ENCODE measurements around the gene RTBDN. TPM values are rescaled to one million over a fixed set of nuclear protein-coding genes. Genes with fewer than 3 reads are reported as not detected.
"Not testable (repeated sequence)": the region's sequence is repeated elsewhere in the genome, so short reads cannot be mapped to it uniquely, and the experiment has no call there.

Gene RTBDN
- total and polyA plus RNA-seq, 10 of the 15 experiments (the other 5 are each of a cell fraction or from before 2014, with no cell fraction given): 0.45 TPM; not detected in 9

GRCh38 chr19:12821761-12822160 is 12.6 kb downstream of the RTBDN start:
- POLR2A ChIA-PET: no interaction called here
- no peak for ATAC-seq

DNA sequence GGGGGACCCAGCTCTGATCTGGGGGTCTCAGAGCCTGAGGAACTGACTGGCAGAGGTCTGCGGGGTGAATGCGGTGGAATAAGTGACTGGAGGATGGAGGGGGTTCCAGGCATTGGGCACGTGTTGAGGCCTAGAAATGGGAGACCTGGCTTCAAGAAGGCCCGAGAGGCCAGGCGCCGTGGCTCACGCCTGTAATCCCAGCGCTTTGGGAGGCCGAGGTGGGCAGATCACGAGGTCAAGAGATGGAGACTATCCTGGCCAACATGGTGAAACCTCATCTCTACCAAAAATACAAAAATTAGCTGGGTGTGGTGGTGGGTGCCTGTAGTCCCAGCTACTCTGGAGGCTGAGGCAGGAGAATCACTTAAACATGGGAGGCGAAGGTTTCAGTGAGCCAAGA is 16.6 kb downstream of the RTBDN start:
- H3K27ac ChIP-seq (ENCODE audit: control insufficient read depth, insufficient read depth); SMC1A ChIA-PET (ENCODE audit: uncharacterized antibody, unreplicated experiment); H3K79me2 ChIP-seq (ENCODE audit: control insufficient read depth, insufficient read depth, low read length); H3K4me2 ChIP-seq (ENCODE audit: control insufficient read depth, insufficient read depth); H3K36me3 ChIP-seq (ENCODE audit: control insufficient read depth in 2 of 2, insufficient read depth in 2 of 2, low read length in 1 of 2); H3K27me3 ChIP-seq (replicated peaks in 1 of 2; ENCODE audit: control insufficient read depth in 2 of 2, insufficient read depth in 2 of 2, low read length in 1 of 2); FAIRE-seq; H3K4me1 ChIP-seq (ENCODE audit: control insufficient read depth, insufficient read depth, low read length); DNase-seq (ENCODE audit: low read depth, low spot score); ATAC-seq; H3K9ac ChIP-seq (ENCODE audit: control insufficient read depth, insufficient read depth, low read length); intact Hi-C loops (cut with micrococcal nuclease; ENCODE audit: unreplicated experiment); in situ Hi-C loops (cut with MboI); H3K9me3 ChIP-seq (replicated peaks; ENCODE audit: control insufficient read depth, insufficient read depth, low read length); BruUV-seq (replicated peaks); H2AFZ ChIP-seq (ENCODE audit: control insufficient read depth, low read depth, low read length); RAD21 ChIA-PET (ENCODE audit: unreplicated experiment); H4K20me1 ChIP-seq (ENCODE audit: control insufficient read depth, insufficient read depth); H3K4me3 ChIP-seq: not testable (repeated sequence)
- POLR2A ChIA-PET: interaction anchor here (0.7 kb wide), 2 partner anchors 116 to 141 kb away, joined by 4 to 5 read pairs; no protein-coding TSS in a partner anchor
- 85% methylated on average over 11 of the region's 11 CpGs for WGBS (ENCODE audit: insufficient coverage, insufficient replicate concordance, low lambda C conversion rate, missing lambda C conversion rate)
- CTCF ChIA-PET: interaction anchor here (0.6 to 1.6 kb wide), 2 partner anchors 52 to 147 kb away, joined by 3 to 4 read pairs; no protein-coding TSS in a partner anchor

More at GRCh38 chr19:12821761-12822160, 12.6 kb downstream of the RTBDN start:
- in situ Hi-C loops (cut with MboI): no loop called here
- H3K4me2 ChIP-seq (ENCODE audit: control insufficient read depth, insufficient read depth): no peak overlapping the region
- no peaks in the 10 kb centered on the region for H3K79me2 ChIP-seq (ENCODE audit: control insufficient read depth, insufficient read depth, low read length)
- no peaks in the 10 kb centered on the region for H3K36me3 ChIP-seq (ENCODE audit: control insufficient read depth in 2 of 2, insufficient read depth in 2 of 2, low read length in 1 of 2)
- WGBS (ENCODE audit: insufficient coverage, insufficient replicate concordance, low lambda C conversion rate, missing lambda C conversion rate): 48% methylated on average over 2 of the region's 2 CpGs
- SMC1A ChIA-PET (ENCODE audit: uncharacterized antibody, unreplicated experiment): no interaction called here
- CTCF ChIA-PET: interaction anchor here (0.7 to 1.1 kb wide), 2 partner anchors 26 to 59 kb away, joined by 3 to 4 read pairs; no protein-coding TSS in a partner anchor
- RAD21 ChIA-PET (ENCODE audit: unreplicated experiment): no interaction called here
- no peaks in the 10 kb centered on the region for H4K20me1 ChIP-seq (ENCODE audit: control insufficient read depth, insufficient read depth)
- H3K9ac ChIP-seq (ENCODE audit: control insufficient read depth, insufficient read depth, low read length): no peak overlapping the region
- H3K4me1 ChIP-seq (ENCODE audit: control insufficient read depth, insufficient read depth, low read length): no peaks in the 10 kb centered on the region
- H3K27me3 ChIP-seq (replicated peaks in 1 of 2; ENCODE audit: control insufficient read depth in 2 of 2, insufficient read depth in 2 of 2, low read length in 1 of 2): no peaks in the 10 kb centered on the region
- H2AFZ ChIP-seq (ENCODE audit: control insufficient read depth, low read depth, low read length): no peak overlapping the region
- no peak overlapping the region for H3K27ac ChIP-seq (ENCODE audit: control insufficient read depth, insufficient read depth)
- H3K4me3 ChIP-seq: no peak overlapping the region
- no peak for DNase-seq (ENCODE audit: low read depth, low spot score)
- intact Hi-C loops (cut with micrococcal nuclease; ENCODE audit: unreplicated experiment): no loop called here
- no peak for TF ChIP-seq IKZF2 (IDR thresholded peaks at IDR 0.05)
- TF ChIP-seq YY1 (IDR thresholded peaks at IDR 0.05; ENCODE audit: low read depth, low read length): 0 out of 2 replicates have a peak, but pooled peaks have one; percentile 22
- no peak for TF ChIP-seq TARDBP (IDR thresholded peaks at IDR 0.05; ENCODE audit: borderline replicate concordance)
- TF ChIP-seq SREBF1 (IDR thresholded peaks at IDR 0.05; ENCODE audit: low read length): no peak
- H3K9me3 ChIP-seq (replicated peaks; ENCODE audit: control insufficient read depth, insufficient read depth, low read length): no peaks in the 10 kb centered on the region
- BruUV-seq (replicated peaks): no TSS peak
- no peak for FAIRE-seq

GRCh38 chr19:12817188-12817587 is 17.2 kb downstream of the RTBDN start:
- H3K36me3 ChIP-seq (ENCODE audit: control insufficient read depth in 2 of 2, insufficient read depth in 2 of 2, low read length in 1 of 2); H3K27ac ChIP-seq (ENCODE audit: control insufficient read depth, insufficient read depth); H3K4me3 ChIP-seq; H3K4me1 ChIP-seq (ENCODE audit: control insufficient read depth, insufficient read depth, low read length); BruUV-seq (replicated peaks); RAD21 ChIA-PET (ENCODE audit: unreplicated experiment); DNase-seq (ENCODE audit: low read depth, low spot score); H3K9me3 ChIP-seq (replicated peaks; ENCODE audit: control insufficient read depth, insufficient read depth, low read length); FAIRE-seq; POLR2A ChIA-PET; ATAC-seq; intact Hi-C loops (cut with micrococcal nuclease; ENCODE audit: unreplicated experiment); H4K20me1 ChIP-seq (ENCODE audit: control insufficient read depth, insufficient read depth); in situ Hi-C loops (cut with MboI); H3K79me2 ChIP-seq (ENCODE audit: control insufficient read depth, insufficient read depth, low read length); H3K4me2 ChIP-seq (ENCODE audit: control insufficient read depth, insufficient read depth); H2AFZ ChIP-seq (ENCODE audit: control insufficient read depth, low read depth, low read length); H3K27me3 ChIP-seq (replicated peaks in 1 of 2; ENCODE audit: control insufficient read depth in 2 of 2, insufficient read depth in 2 of 2, low read length in 1 of 2); SMC1A ChIA-PET (ENCODE audit: uncharacterized antibody, unreplicated experiment); H3K9ac ChIP-seq (ENCODE audit: control insufficient read depth, insufficient read depth, low read length): not testable (repeated sequence)
- CTCF ChIA-PET: interaction anchor here (0.6 to 2.8 kb wide), 3 partner anchors 30 to 147 kb away, joined by 3 to 10 read pairs (median 4); no protein-coding TSS in a partner anchor
- WGBS (ENCODE audit: insufficient coverage, insufficient replicate concordance, low lambda C conversion rate, missing lambda C conversion rate): 70% methylated on average over 6 of the region's 6 CpGs
